Suprapubic skin (tissue), 4 donors: Measurements from ENCODE around the gene MVB12A. TPM values are rescaled to one million over a fixed set of nuclear protein-coding genes. Genes with fewer than 3 reads are reported as not detected.

ENCODE experiments used
- DNase-seq, 2 donors: peaks; one replicate each; pipeline ENCODE4 v3.0.0-alpha.2; 2019; ENCODE audit warnings: low spot score in 2 of 2
- H3K27ac ChIP-seq: fragments of 200-600 bp; sonication (generic); one replicate; pipeline ENCODE4 v1.5.1; 2019
- H3K27me3 ChIP-seq: fragments of 200-600 bp; sonication (generic); one replicate; pipeline ENCODE4 v1.5.1; 2019
- H3K36me3 ChIP-seq: fragments of 200-600 bp; sonication (generic); one replicate; pipeline ENCODE4 v1.5.1; 2019
- H3K4me1 ChIP-seq: fragments of 200-600 bp; sonication (generic); one replicate; pipeline ENCODE4 v1.5.1; 2019
- H3K4me3 ChIP-seq: fragments of 200-600 bp; sonication (generic); one replicate; pipeline ENCODE4 v1.5.1; 2019; ENCODE audit warnings: mild to moderate bottlenecking
- H3K9me3 ChIP-seq: fragments of 200-600 bp; sonication (generic); one replicate; pipeline ENCODE4 v1.5.1; 2019
- EP300 ChIP-seq: sonication (generic); formaldehyde crosslinking; IDR thresholded peaks from one replicate; pipeline ENCODE4 v1.6.1; 2017; ENCODE audit warnings: antibody characterized with exemption
- POLR2A ChIP-seq, 2 donors: fragments of 450-650 bp; IDR thresholded peaks; one replicate each; pipeline ENCODE4 v1.6.1; 2017; ENCODE audit warnings: antibody characterized with exemption in 2 of 2, mild to moderate bottlenecking in 2 of 2, moderate library complexity in 2 of 2
- POLR2AphosphoS5 ChIP-seq, 3 donors: sonication (generic); formaldehyde crosslinking; IDR thresholded peaks; one replicate each; pipeline ENCODE4 v1.6.1; 2017; ENCODE audit warnings: antibody characterized with exemption in 3 of 3
- WGBS: methylation state at CpG from one replicate; pipeline ENCODE4 v1.1.5; 2018; 5-methylcytosine and 5-hydroxymethylcytosine counted together
- total RNA-seq, 4 donors: library from RNA; depleted of rRNA; stranded (reverse); fragments of >200 nt; gene quantifications; one replicate each; pipeline ENCODE4 v1.1.0, GENCODE V29; 2016
- TF ChIP-seq, protein P1 (sequence below), 2 donors: fragments of 200-600 bp in 1 of 2; fragments of 450-650 bp in 1 of 2; sonication (generic) in 1 of 2; IDR thresholded peaks; one replicate each; pipeline ENCODE4 v1.5.1; 2016 to 2019; ENCODE audit warnings: antibody characterized with exemption in 2 of 2, mild to moderate bottlenecking in 1 of 2, moderate library complexity in 1 of 2

MVB12A gene
- total RNA-seq, 4 donors from 2014 or later, result 44.2 to 71.3 (median 60.5) TPM

DNA sequence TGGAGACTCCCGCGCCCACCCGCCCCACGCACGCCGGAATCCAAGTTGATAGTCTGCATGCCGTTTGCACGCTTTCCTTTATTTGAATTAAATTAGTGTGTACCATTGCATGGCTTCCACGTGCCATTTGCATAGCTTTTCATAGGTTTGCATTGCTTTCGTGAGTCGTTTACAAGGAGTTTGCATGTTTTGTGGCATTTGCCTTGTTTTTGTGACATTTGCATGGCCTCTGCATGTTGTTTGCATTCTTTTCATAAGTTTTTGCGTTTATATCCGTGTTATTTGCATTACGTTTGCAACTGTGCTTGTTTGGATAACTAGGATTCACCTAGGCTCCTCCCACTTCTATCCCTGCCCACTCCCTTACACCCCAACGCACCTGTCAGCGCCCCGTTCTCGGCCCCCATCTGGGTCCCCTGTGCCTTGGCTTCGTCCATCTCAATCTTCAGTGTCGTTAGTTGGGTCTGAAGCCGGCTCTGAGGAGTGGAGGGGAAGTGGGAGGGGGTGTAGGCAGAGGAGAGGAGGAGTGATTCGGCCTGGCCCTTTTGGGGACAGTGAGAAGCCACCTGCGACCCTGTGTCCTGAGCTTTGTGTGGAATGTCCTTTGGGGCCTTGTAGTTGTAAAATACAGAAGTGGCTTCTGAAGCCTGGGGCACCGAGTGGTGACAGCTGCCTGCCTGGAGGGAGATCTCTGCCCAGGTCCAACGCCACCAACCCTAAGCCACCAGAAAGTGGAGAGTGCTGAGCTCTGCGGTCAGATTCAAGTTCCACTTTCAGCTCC is 28.3 kb upstream of the MVB12A start:
- no peak overlapping the region for H3K27ac ChIP-seq
- WGBS, result 7% methylated on average over 25 of the region's 26 CpGs
- no peak for TF ChIP-seq POLR2AphosphoS5 (IDR thresholded peaks at IDR 0.05)
- no peak for TF ChIP-seq EP300
- TF ChIP-seq, protein P1, sequence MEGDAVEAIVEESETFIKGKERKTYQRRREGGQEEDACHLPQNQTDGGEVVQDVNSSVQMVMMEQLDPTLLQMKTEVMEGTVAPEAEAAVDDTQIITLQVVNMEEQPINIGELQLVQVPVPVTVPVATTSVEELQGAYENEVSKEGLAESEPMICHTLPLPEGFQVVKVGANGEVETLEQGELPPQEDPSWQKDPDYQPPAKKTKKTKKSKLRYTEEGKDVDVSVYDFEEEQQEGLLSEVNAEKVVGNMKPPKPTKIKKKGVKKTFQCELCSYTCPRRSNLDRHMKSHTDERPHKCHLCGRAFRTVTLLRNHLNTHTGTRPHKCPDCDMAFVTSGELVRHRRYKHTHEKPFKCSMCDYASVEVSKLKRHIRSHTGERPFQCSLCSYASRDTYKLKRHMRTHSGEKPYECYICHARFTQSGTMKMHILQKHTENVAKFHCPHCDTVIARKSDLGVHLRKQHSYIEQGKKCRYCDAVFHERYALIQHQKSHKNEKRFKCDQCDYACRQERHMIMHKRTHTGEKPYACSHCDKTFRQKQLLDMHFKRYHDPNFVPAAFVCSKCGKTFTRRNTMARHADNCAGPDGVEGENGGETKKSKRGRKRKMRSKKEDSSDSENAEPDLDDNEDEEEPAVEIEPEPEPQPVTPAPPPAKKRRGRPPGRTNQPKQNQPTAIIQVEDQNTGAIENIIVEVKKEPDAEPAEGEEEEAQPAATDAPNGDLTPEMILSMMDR (IDR thresholded peaks at IDR 0.05), result no peak
- TF ChIP-seq POLR2A (IDR thresholded peaks at IDR 0.05), result no peak
- peaks cover 22% of the 10 kb centered on the region for H3K4me1 ChIP-seq
- H3K36me3 ChIP-seq, result no peaks in the 10 kb centered on the region
- H3K9me3 ChIP-seq, result no peaks in the 10 kb centered on the region
- DNase-seq, result no peak
- H3K4me3 ChIP-seq, result peak overlapping the region; percentile 43
- peaks cover 14% of the 10 kb centered on the region for H3K27me3 ChIP-seq

DNA sequence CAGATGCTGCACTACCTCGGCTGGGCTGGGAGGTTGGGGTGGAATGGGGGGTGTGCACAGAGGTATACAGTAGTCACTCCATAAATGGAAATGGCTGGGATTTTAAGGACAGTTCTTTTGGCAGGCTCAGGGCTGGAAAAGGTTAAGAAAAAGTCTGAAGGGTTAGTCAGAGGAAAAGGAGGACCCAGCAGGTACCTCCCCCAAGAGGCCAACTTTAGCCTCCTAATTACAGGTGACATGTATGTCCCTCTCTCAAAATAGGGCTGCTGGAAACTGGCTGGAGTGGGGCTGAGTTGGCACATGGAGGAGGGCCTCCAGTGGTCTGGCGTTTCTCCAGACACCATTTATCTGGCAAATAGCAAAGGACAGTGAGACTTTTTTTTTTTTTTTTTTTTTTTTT is 26.8 kb upstream of the MVB12A start:
- Histone ChIP-seq H3K27me3 (peaks cover 14% of the 10 kb centered on the region), H3K9me3 (no peaks in the 10 kb centered on the region), H3K27ac (no peak overlapping the region), H3K4me3 (no peak overlapping the region), H3K4me1 (peaks cover 22% of the 10 kb centered on the region), H3K36me3 (no peaks in the 10 kb centered on the region)
- TF ChIP-seq POLR2AphosphoS5 (IDR thresholded peaks at IDR 0.05), result no peak
- WGBS, result 65% methylated on average over 2 of the region's 2 CpGs
- no peak for DNase-seq

DNA sequence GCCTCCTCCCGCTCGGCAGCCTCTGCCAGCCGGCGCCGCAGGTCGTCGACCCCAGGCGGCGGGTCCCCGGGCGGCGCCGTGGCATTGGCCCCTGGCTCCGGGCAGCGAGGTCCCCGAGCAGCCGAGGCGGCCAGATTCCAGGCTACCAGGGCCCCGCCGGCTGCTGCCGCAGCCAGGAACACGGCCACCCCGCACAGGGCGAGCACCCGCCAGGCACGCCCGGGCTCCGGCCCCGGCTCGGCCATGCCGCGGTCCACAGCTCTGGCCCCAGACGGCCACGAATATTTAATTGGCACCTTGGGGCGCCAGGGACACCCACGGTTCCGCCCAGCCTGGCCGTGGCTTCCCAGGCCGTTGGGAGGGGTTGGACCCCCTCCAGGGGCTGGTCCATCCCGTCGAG is 25.9 kb upstream of the MVB12A start, which contains the start of gene CCDC194:
Gene CCDC194 (minus strand): TSS at position 283 of the 400 bp plus-strand sequence. CDS start 38 bp downstream, at position 245.
- peaks cover 14% of the 10 kb centered on the region for H3K27me3 ChIP-seq
- no peak within 1 kb of the TSS for H3K27ac ChIP-seq
- TF ChIP-seq POLR2A (IDR thresholded peaks at IDR 0.05) (no peak), POLR2AphosphoS5 (IDR thresholded peaks at IDR 0.05) (no peak), EP300 (no peak)
- TF ChIP-seq, protein P1 (IDR thresholded peaks at IDR 0.05), result no peak
- no peaks in the 10 kb centered on the region for H3K36me3 ChIP-seq
- DNase-seq, result no peak
- no peak within 1 kb of the TSS for H3K4me3 ChIP-seq
- H3K4me1 ChIP-seq, result peaks cover 22% of the 10 kb centered on the region
- 59% methylated on average over 15 of the region's 41 CpGs for WGBS
- no peaks in the 10 kb centered on the region for H3K9me3 ChIP-seq

DNA sequence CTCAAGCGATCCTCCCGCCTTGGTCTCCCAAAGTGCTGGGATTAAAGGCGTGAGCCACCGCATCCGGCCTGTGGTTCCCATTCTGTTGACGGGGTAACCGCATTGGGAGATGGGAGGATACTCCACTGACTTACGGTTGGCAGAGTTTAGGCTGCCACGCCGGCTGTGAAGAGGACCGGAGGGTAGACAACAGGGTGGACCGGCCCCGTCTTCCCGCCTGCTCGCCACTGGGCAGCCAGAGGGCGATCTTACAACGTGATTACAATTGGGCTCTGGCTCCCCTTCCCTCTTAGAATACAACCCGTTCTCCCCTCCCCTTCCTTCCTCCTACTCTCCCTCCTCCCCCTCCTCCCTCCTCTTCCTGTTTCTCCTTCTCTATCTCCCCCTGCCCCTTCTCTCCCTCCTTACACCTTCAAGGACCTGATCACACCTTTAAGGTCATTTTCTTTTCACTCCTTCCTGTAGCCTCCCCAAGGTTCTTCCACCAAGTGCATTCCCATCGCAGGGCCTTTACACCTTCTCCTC is 24.9 kb upstream of the MVB12A start:
- WGBS, result 33% methylated on average over 19 of the region's 19 CpGs
- H3K4me3 ChIP-seq, result no peak overlapping the region
- no peaks in the 10 kb centered on the region for H3K36me3 ChIP-seq
- peaks cover 14% of the 10 kb centered on the region for H3K27me3 ChIP-seq
- H3K27ac ChIP-seq, result no peak overlapping the region
- H3K9me3 ChIP-seq, result no peaks in the 10 kb centered on the region
- TF ChIP-seq, protein P1 (IDR thresholded peaks at IDR 0.05), result peak; percentile 13 to 67
- no peak for TF ChIP-seq EP300
- peaks cover 22% of the 10 kb centered on the region for H3K4me1 ChIP-seq
- no peak for DNase-seq

DNA sequence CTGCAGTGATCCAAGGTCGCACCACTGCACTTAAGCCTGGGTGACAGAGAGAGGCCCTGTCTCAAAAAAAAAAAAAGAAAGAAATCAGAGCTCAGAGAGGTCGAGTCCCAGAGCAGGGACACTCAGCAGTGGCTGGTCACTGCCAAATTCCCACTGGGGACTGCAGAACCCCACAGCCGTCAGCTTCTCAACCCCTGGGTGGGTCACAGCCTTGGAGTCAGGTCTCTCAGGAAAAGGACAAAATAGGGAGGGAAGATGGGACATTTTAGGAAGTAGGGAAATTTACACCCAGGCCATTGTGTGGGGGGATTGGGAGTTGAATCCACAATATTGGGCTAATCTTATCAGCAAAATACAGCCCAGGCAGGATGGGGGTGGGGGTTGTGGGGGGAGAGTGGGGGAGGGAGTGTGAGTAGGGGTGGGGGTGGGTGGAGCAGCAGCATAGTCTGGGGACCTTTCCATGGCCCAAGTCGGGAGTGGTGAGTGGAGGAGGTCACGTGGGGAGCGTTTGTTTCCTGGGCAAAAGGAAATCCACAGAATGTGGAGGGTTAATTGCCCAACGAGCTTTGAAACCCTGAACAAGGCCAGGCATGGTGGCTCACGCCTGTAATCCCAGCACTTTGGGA is 20.8 kb upstream of the MVB12A start:
- no peak for TF ChIP-seq EP300
- TF ChIP-seq POLR2AphosphoS5 (IDR thresholded peaks at IDR 0.05), result no peak
- TF ChIP-seq POLR2A (IDR thresholded peaks at IDR 0.05), result no peak
- TF ChIP-seq, protein P1 (IDR thresholded peaks at IDR 0.05), result no peak
- DNase-seq, result no peak
- Histone ChIP-seq H3K27me3 (peaks cover 7% of the 10 kb centered on the region), H3K4me3 (no peak overlapping the region), H3K36me3 (no peaks in the 10 kb centered on the region), H3K9me3 (no peaks in the 10 kb centered on the region), H3K4me1 (peaks cover 5% of the 10 kb centered on the region), H3K27ac (no peak overlapping the region)
- 77% methylated on average over 8 of the region's 8 CpGs for WGBS
